Islet of Langerhans (tissue), 1 donor: ENCODE results near the gene MGP.

Source experiments
- FAIRE-seq: peaks from one replicate; lab custom pipeline; 2011; peaks lifted over from hg19 to GRCh38; lab: Jason Lieb, UNC

Gene MGP

DNA sequence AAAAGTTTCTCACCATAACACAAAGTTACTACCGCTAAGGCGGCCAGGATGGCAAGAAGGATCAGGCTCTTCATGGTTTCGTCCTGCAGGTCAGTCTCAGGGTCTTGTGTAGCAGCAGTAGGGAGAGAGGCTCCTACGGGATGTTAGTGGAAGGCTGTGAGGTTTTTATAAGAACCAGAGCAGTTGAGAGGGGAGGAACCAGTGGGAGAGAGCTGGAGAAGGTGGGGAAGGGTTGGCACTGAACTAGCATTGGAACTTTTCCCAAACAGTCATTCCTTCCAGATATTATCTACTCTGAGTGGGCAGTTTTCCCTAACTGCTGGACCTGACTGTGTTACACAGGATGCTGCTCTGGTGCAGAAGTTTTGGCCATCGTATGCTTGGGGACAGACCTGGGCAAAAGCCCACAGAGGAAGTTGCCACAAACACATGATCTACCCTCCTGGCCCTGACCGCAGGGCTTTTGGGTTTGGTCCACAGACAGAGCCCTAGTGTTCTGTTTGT, at the start of gene MGP:
MGP (minus strand) TSS at position 137 of the 504 bp plus-strand sequence; CDS start at position 74, 63 bp downstream.
- no peak for FAIRE-seq

DNA sequence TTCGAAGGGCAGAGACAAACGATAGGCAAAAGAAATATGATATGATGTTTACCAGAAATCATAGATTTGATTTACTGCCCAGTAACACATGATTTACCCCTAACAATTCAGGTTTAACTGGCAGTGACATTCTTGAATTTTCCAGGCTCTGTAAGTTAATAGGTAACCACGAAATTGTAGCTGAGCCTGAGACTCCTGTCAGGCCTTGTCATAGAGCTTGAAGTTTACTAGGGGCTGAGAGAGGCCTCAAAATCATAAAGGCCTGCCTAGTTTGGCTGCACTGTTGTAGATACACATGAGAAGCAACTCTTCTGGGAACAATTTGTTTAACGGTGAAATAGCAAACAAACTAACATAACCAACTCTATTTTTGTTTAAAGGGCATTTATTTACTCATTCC, 49.4 kb upstream of the MGP start:
- FAIRE-seq: peak; percentile 64

- FAIRE-seq: no peak
Measured at GRCh38 chr12:14934511-14934910, 48.9 kb upstream of the MGP start.

DNA sequence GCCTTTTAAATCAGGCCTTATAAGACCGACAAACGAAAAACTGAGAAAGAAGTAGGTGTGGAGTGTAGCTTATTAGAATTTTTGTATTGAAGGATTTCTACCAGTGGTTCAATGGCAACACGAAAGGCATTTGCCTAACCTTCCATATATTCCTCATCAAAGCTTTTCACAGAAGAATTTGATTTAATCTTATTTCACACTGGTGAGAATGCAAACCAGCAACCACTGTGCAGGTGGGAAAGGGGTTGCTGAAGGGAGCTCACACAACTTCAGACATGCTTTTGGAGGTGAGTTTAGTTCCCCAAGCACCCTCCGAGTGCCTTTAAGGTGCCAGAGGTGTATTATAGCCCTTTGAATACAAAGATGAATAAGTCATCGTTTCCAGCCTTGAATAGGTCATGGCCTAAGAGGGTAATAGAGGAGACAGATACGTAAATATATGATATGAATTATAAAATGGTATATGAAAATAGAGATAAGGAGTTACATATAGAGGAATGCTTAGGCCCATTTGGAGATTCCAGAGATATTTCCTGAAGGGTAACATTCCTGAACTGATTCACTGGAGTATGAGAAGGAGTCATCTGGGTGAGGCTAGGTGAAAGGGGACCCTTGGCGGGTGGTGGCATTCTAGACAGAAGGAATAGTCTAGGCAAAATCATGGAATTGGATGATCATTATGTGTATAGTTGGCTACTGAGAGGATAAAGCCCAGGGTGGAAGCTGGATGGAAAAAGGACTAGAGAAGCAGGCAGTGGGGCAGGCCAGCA, 46.3 kb upstream of the MGP start:
- no peak for FAIRE-seq

GRCh38 chr12:14931359-14931758, 45.7 kb upstream of the MGP start:
- no peak for FAIRE-seq

DNA sequence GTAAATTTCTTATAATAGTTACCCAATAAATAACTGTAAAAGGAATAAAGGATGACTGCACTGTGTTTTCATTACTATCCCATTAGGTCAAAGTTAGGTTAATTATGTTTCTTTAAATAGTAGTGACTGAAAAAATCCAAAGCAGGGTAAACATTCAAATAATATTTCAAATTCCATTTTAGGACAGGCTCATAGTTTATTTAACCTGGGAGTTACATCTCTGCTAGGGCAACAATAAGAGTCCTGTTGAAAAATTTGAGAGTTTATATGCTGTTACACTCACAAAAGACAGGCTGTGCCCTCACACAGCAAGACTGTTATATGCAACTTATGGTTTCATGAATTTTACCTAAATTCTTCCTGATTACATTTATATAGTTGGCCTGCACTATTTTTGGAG, 44.6 kb upstream of the MGP start:
- FAIRE-seq: no peak

DNA sequence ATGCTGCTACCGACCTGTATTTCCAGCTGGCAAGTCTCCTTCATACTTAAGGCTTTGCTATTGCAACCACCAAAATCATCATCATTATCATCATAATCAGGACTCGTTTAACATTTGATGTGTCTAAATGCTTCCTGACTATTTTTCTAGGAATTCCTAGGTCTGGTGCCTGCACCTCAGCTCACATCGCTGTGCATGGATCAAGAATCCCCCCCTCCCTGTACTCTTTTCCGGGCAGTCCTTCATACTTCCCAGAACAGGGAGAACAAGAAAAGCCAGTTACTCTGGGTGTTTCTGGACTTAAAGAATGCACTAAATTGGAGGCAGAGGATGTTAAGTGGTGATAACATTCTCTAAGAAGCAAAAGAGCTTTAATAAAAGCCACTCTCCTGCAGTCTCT, 43.3 kb upstream of the MGP start:
- FAIRE-seq: peak; percentile 60

GRCh38 chr12:14927267-14927666, 41.6 kb upstream of the MGP start:
- FAIRE-seq: no peak

- FAIRE-seq: no peak
Measured at GRCh38 chr12:14924541-14924940, 38.9 kb upstream of the MGP start.

- FAIRE-seq: no peak
Measured at GRCh38 chr12:14923944-14924343, 38.3 kb upstream of the MGP start.

DNA sequence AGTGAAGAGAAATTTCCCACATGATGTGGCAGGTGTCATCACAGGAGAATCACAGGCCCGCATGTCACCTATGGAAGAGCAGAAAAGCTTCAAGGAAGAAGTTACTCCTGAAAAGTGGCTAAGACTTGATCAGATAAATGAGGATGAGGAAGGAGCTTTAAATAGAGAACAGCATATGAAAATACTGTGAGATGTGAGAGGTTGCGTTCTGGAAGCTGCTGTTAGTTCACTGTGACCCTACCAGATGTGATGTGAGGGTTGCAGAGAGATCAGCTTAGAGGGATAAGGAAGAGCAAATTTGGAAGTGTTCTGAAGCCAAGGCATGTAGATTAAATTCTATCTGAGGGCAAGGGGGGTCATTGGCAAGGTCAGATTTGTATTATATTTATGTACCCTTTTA, 35.6 kb upstream of the MGP start:
- FAIRE-seq: no peak

DNA sequence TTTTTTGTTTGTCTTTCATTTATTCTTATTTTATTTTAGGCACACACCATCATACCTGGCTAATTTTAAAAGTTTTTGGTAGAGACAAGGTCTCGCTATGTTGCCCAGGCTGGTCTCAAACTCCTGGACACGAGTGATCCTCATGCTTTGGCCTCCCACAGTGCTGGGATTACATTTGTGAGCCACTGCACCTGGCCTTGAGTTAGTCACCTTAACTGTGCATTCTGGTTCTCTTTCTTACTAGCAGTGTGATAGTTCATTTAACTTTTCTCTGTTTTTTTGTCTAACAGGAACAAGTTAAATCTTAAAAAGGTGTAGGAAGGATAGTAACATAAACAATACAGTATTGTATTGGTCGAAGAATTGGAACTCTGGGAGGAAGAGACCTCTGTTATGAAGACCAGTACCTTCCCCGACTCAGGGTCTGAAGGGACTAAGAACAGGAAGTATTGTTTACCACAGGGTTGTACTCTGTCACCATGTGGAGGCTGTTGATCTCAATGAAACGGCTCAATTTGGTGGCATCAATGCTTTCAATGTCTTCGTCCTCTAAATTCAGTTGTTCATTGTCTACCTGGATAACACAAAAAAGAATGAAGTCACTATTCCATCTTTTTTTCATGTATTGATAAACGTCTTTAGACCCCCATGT, 34.9 kb upstream of the MGP start:
- no peak for FAIRE-seq

GRCh38 chr12:14919455-14919854, 33.8 kb upstream of the MGP start:
- FAIRE-seq: no peak

- FAIRE-seq: no peak
Measured at GRCh38 chr12:14915736-14916135, 30.1 kb upstream of the MGP start.

- FAIRE-seq: no peak
Measured at GRCh38 chr12:14913381-14913781, 27.7 kb upstream of the MGP start.

- FAIRE-seq: no peak
Measured at GRCh38 chr12:14911131-14911530, 25.5 kb upstream of the MGP start.

- FAIRE-seq: no peak
Measured at GRCh38 chr12:14910090-14910915, 24.6 kb upstream of the MGP start.

- no peak for FAIRE-seq
Measured at GRCh38 chr12:14907953-14908352, 22.3 kb upstream of the MGP start.

GRCh38 chr12:14906114-14906513, 20.5 kb upstream of the MGP start:
- no peak for FAIRE-seq

DNA sequence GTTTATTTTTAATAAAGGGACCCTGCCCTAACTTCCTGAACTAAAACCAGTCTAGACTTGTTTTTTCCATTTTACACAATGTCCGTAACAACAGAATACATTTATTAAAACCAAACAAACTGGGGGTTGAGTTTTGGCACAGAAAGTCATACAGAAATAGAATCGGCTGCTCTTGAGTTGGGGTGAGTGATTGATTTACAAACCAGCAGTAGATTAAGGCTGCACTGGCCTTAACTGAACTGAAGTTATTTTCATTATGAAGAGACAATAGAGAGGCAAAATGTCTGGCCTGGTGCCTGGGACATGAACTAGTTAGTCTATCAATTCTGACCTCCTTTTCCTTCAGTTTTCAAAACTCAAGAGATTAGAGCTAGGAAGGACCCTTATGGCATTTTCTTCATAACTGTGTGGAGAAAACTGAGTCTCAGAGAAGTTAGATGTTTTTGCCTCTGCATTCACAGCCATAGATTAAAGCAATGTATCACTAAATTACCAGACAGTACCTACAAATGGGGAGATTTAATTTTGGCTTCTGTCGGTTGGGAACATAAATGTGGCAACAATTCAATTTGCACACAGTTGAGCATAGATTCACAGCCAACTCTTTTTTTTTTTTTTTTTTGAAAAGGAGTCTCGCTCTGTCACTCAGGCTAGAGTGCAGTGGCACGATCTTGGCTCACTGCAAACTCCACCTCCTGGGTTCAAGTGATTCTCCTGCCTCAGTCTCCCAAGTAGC, 19.8 kb upstream of the MGP start:
- FAIRE-seq: no peak

DNA sequence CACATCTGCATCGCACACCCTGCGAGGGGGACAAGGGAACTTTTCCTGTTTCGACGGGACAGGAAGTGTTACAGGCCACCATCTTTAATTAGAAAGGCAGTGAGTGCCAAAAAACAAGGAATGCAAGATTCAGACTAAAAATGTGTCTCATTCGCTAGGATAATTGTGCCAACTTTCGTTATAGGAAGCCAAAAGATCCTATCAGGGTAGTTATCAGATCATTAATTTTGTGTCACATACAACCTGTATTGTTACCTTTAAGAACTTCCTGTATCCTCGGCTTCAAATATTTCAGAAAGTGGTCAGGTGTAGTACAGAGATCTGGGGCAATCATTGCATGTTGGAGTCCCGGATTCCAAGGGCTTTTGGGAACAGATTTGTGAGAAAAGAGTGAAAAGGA, 19.2 kb upstream of the MGP start:
- FAIRE-seq: no peak

DNA sequence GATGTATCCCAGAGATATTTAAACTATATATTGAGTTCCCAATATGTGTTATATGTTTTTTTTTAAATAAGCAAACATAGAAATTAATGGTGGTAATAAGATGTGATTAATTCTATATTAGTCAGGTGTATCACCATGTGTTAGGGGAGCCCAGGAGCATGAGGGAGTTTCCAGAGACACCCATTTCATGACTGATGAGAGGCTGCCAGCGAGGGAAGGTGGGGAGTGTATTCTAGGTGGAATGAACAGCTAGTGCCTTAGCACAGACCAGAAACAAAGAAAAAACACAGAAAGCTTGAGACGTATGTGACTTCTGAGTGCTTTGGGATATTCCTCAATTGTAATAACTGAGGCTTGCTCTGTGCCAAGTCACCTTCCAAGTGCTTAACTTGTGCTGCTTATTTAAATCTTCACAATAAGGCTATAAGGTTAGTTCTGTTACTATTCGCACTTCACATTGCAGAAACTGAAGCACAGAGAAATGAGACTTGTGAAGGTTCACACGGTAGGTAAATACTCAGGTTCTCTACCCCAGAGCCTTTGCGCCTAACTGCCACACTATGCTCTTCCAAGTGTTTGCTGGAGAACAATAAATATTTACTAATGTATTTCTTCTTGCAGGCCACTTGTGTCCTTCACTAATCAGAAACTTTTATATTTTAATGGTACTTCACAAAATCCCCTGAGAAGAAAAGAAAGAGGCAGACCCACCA, 17.9 kb upstream of the MGP start:
- FAIRE-seq: no peak
